HG02678 (cell line): ENCODE results near the gene GTF3A.
"Not testable (repeated sequence)": the region's sequence is repeated elsewhere in the genome, so short reads cannot be mapped to it uniquely, and the experiment has no call there.

Experiments
- ATAC-seq: cut with Tn5 transposase; IDR thresholded peaks from one replicate; pipeline ENCODE4 v1.9.1; 2021; ENCODE audit warnings: mild to moderate bottlenecking, moderate library complexity; ENCODE audit not compliant: unreplicated experiment

GTF3A gene

GRCh38 chr13:27424246-27425157 is at the start of gene GTF3A:
TSS of gene GTF3A (plus strand) at chr13:27424619.
- ATAC-seq: peak; percentile 77

- ATAC-seq: peak; percentile 64
These were observed 49.8 kb upstream of the GTF3A start for GRCh38 chr13:27374650-27375049.

GRCh38 chr13:27375686-27376326 is 48.6 kb upstream of the GTF3A start:
- no peak for ATAC-seq

GRCh38 chr13:27379126-27379525 is 45.3 kb upstream of the GTF3A start:
- no peak for ATAC-seq

GRCh38 chr13:27379694-27380641 is 44.5 kb upstream of the GTF3A start:
- ATAC-seq: no peak

- no peak for ATAC-seq
These were observed 42.8 kb upstream of the GTF3A start for GRCh38 chr13:27381601-27382000.

GRCh38 chr13:27383104-27383921 is 41.1 kb upstream of the GTF3A start:
- no peak for ATAC-seq

- ATAC-seq: no peak
These were observed 40.1 kb upstream of the GTF3A start for GRCh38 chr13:27384285-27384684.

GRCh38 chr13:27388241-27388640 is 36.2 kb upstream of the GTF3A start:
- no peak for ATAC-seq

- no peak for ATAC-seq
These were observed 34.5 kb upstream of the GTF3A start for GRCh38 chr13:27389891-27390290.

- ATAC-seq: no peak
These were observed 32.9 kb upstream of the GTF3A start for GRCh38 chr13:27391471-27391870.

GRCh38 chr13:27393101-27393500 is 31.3 kb upstream of the GTF3A start:
- no peak for ATAC-seq

GRCh38 chr13:27395007-27395510 is 29.4 kb upstream of the GTF3A start:
- no peak for ATAC-seq

GRCh38 chr13:27396252-27396846 is 28.1 kb upstream of the GTF3A start:
- ATAC-seq: no peak

GRCh38 chr13:27398360-27398759 is 26.1 kb upstream of the GTF3A start:
- ATAC-seq: no peak

GRCh38 chr13:27400405-27400804 is 24.0 kb upstream of the GTF3A start:
- ATAC-seq: not testable (repeated sequence)

GRCh38 chr13:27401210-27401609 is 23.2 kb upstream of the GTF3A start:
- no peak for ATAC-seq

GRCh38 chr13:27403203-27403678 is 21.2 kb upstream of the GTF3A start:
- ATAC-seq: no peak

GRCh38 chr13:27403727-27404385 is 20.6 kb upstream of the GTF3A start:
- no peak for ATAC-seq
